GM12878 (cell line): ENCODE results near the gene TPO.

Experiments
- CTCF ChIP-seq, 3 experiments: IDR thresholded peaks in 2 of 3; conservative IDR thresholded peaks in 1 of 3; 2 replicates each; pipeline ENCODE4 v1.5.1; 2011; ENCODE audit warnings: low read depth in 3 of 3, low read length in 3 of 3, mild to moderate bottlenecking in 3 of 3, control low read depth in 2 of 3, moderate library complexity in 2 of 3, inconsistent platforms in 1 of 3, mixed read lengths in 1 of 3; ENCODE audit not compliant: control insufficient read depth in 2 of 3, insufficient read depth in 1 of 3; ENCODE audit errors: extremely low read depth in 1 of 3
- FOS ChIP-seq: IDR thresholded peaks from 3 replicates; pipeline ENCODE4 v1.6.1; 2011; ENCODE audit warnings: borderline replicate concordance; ENCODE audit not compliant: insufficient read length; ENCODE audit errors: extremely low read depth
- FOXK2 ChIP-seq: fragments of 450-650 bp; IDR thresholded peaks from 2 replicates; pipeline ENCODE4 v1.6.1; 2017; ENCODE audit warnings: mild to moderate bottlenecking, moderate library complexity
- KAT2A ChIP-seq: conservative IDR thresholded peaks from 2 replicates; pipeline ENCODE4 v1.6.1; 2011; ENCODE audit warnings: low read depth, low read length; ENCODE audit not compliant: control insufficient read depth
- NR2F1 ChIP-seq: fragments of 450-650 bp; conservative IDR thresholded peaks from 2 replicates; pipeline ENCODE4 v1.6.1; 2017; ENCODE audit warnings: mild to moderate bottlenecking
- RAD21 ChIP-seq: IDR thresholded peaks from 2 replicates; pipeline ENCODE4 v1.6.1; 2011; ENCODE audit warnings: mild to moderate bottlenecking, low read depth, low read length, moderate library complexity; ENCODE audit not compliant: insufficient read depth
- RAD51 ChIP-seq: fragments of 450-650 bp; IDR thresholded peaks from 2 replicates; pipeline ENCODE4 v1.6.1; 2016; ENCODE audit warnings: moderate library complexity, mild to moderate bottlenecking, inconsistent platforms
- SMARCA5 ChIP-seq: fragments of 450-650 bp; IDR thresholded peaks from 2 replicates; pipeline ENCODE4 v1.6.1; 2017; ENCODE audit warnings: mild to moderate bottlenecking
- TAF1 ChIP-seq: IDR thresholded peaks from 2 replicates; pipeline ENCODE4 v1.6.1; 2011; ENCODE audit warnings: mild to moderate bottlenecking, low read depth, low read length, borderline replicate concordance
- YY1 ChIP-seq: IDR thresholded peaks from 2 replicates; pipeline ENCODE4 v1.6.1; 2011; ENCODE audit warnings: low read depth, mild to moderate bottlenecking, low read length

- TF ChIP-seq KAT2A (no peak), RAD51 (no peak), FOS (no peak), CTCF (IDR thresholded peaks at IDR 0.05 in 2 of 3, conservative IDR thresholded peaks at IDR 0.05 in 1 of 3; ENCODE audit: control insufficient read depth in 2 of 3, extremely low read depth in 1 of 3, insufficient read depth in 1 of 3, low read depth in 3 of 3, low read length in 3 of 3) (no peak), YY1 (no peak), TAF1 (no peak), FOXK2 (no peak), SMARCA5 (no peak), RAD21 (no peak), NR2F1 (no peak)
These were observed 31.6 kb upstream of the TPO start for GRCh38 chr2:1381644-1382043.
